NCI-H2081 treated with DMSO at 0.1 percent for 48 hours (cell line): Measurements from ENCODE around the gene FBXL2.

Source experiments
- DNase-seq: peaks from one replicate; lab custom pipeline; 2025; lab: John Stamatoyannopoulos, UW

The FBXL2 gene

GRCh38 chr3:33277193-33277882 lies at the start of gene FBXL2:
Gene FBXL2 (plus strand): TSS chr3:33277442. CDS start chr3:33277513, 71 bp downstream.
- no peak for DNase-seq

GRCh38 chr3:33229066-33229465 lies 48.2 kb upstream of the FBXL2 start:
- no peak for DNase-seq

- DNase-seq, result no peak
Measured at GRCh38 chr3:33229947-33230346, 47.3 kb upstream of the FBXL2 start.

DNA sequence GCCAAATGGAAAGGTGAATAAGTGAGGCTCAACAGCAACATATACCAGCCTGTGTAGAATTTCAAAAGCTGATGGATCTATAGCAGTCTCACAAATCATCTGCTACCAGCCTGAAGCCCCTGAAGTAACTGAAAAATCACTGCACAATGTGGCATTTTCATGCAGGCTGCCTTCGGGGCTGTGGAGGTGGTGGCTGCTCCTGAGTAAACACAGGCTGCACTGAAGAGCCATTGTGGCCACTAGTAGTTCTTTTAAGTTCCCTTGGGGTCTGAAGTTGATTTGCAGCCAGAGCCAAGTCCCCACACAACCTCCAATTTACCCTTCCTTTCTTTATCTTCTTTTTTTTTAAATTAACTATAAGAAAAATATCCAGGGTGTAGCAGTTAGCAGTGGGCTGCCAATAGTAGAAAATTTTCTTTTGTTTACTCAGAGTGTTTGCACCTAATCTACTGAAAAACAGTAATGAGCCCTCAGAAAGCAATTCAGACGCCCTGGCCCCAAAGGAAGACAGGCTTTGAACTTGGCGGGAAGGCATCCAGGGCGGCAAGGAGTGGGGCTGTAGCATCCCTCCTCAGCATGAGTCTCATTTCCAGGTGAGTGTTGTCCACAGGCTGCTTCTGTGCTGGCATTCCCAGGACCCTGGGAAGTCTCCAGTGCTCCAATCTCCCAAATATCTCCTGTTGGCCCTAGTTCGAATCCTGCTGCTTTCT lies 45.3 kb upstream of the FBXL2 start:
- no peak for DNase-seq

DNA sequence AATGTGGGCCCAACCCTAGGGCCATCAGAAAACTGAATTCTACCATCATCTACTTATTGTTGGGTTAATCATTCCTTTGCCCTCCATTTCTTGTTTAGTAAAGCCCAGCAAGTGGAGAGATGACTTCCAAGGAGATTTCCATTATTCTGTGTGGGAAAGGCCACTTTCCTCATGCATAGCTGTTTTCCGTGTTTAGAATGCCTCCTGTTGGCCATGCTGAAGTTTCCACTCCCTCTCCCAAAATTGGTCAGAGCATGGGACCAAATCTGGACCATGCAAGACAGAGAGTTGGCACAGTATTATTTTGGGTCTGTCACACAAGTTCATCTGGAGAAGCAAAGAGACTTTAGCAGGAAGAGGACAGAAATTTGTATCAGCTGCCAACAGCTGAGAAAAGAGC lies 43.4 kb upstream of the FBXL2 start:
- DNase-seq, result no peak

DNA sequence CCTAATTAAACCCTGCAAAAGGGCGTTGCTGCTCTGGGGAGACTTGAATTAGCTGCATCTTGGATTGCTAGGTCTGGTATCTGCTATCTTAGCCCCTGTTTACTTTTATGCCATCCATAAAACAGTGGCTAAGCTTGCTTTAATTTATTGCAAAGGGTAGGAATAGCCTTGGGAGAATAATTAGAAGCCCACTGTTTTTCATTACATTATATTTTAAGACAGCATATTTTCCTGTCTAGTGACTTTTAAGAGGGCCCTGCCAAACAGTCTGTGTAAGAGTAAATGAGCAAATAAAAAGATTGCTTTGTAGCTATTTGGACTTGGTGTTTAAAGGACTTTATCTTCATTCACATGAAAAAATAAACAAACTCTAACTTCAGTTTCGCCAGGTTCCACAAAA lies 41.2 kb upstream of the FBXL2 start:
- DNase-seq, result no peak

DNA sequence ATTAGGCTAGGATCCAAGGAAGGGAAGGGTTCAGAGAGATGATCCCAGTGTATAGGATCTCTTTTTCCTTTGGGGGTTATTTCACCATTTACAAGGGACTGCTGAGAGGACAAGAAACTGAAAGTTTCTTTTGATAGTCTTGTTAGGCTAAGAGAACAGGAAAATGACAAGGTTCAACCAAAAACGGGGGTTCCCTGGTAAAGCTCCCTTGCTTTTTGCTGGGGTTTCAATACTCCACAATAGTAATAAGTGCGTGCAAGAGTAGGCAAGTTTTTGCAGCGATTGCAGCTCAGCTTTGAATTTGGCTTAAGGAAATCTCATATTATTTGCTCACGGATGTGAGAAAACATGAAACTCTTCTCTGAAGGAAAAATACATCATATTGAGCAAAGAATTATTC lies 39.8 kb upstream of the FBXL2 start:
- DNase-seq, result no peak

DNA sequence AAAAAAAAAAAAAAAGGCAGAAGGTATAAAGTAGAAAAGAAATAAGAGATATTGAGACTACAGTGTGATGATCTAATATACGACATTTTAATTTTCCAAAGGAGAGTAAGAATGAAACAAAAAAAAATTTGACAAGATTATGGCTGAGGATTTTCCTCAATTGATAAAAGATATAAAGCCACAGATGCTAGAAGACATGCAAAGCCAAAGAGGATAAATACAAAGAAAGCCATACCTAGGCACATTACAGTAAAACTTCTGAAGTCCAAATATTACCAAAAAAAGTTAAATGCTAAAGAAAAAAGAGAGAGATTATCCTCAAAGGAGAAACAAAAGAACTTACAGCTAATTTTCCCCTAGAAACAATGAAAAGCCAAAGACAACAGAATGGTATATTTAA lies 38.3 kb upstream of the FBXL2 start:
- DNase-seq, result no peak

DNA sequence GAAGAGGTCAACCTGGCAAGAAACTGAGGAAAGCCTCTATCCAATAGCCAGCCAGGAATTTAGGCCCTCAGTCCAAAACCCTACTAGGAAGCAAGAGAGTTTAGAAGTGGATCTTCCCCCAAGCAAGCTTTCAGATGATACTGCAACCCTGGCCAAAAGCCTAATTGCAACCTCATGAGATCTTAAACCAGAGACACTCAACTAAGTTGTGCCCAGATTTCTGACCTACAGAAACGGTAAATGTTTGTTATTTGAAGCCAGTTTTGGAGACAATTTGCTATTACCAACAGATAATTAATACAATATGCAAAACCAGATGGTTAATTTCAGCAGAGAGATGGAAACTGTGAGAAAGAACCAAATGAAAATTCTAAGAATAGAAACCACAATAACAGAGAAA lies 37.0 kb upstream of the FBXL2 start:
- DNase-seq, result no peak

DNA sequence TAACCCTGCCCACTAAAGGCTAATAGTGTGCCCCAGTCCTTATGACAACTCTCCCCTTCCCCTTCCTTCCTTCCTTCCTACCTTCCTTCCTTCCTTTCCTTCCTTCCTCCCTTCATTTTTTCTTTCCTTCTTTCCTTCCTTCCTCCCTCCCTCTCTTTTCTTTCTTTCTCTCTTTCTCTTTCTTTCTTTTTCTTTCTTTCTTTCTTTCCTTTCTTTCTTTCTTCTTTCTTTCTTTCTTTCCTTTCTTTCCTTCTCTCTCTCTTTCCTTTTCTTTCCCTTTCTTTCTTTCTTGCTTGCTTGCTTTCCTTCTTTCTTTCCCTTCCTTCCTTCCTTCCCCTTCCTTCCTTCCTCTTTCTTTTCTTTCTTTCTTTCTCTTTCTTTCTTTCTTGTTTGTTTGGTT lies 30.5 kb upstream of the FBXL2 start:
- no peak for DNase-seq

DNA sequence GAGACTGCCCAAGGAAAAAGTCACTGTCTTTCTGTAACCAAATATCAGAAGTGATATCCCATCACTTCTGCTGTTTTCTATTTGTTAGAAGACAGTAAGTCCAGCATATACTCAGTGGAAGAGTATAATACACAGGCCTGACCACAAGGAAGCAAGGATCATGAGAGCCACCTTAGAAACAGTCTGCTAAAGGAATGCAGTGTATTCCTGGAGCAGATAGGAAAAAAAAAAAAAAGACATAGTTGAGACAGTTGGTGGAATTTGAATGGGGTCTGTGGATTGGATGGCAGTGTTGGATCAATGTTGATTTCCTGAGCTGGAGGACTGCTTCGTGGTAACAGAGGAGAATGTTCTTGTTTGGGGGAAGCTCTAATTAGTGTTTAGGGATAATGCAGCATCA lies 26.5 kb upstream of the FBXL2 start:
- DNase-seq, result no peak

DNA sequence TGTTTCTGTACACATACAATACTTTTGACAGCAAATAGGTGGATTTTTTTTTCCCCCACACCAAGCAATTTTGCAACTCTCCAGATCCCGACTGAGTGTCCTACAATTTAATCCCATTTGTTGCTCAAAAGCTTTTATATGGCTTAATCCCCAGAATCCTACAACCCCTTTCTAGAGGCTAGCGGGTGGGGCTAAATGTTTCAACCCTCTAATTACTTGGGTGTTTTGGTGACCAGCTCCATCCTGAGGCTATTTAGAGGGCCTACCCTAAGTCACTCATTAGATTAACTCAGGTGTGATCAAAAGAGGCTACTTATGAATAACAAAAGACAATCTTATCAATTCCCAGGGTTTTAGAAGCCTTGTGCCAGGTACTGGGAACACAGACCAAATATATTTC lies 21.0 kb upstream of the FBXL2 start:
- no peak for DNase-seq

DNA sequence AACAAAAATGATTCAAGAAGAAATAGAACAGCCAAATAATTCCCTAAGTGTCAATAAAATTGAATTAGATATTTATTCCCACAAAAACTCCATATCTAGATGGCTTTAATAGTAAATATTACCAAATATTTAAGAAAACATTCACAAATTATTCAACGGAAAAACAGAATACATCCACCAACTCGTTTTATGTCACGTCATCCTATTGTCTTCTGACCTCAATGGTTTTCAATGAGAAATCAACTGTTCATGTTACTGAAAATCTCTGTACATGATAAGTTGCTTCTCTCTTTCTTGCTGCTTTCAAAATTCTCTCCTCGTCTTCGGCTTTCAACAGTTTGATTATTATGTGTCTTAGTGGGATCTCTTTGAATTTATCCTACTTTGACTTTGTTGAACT lies 17.1 kb upstream of the FBXL2 start:
- no peak for DNase-seq

DNA sequence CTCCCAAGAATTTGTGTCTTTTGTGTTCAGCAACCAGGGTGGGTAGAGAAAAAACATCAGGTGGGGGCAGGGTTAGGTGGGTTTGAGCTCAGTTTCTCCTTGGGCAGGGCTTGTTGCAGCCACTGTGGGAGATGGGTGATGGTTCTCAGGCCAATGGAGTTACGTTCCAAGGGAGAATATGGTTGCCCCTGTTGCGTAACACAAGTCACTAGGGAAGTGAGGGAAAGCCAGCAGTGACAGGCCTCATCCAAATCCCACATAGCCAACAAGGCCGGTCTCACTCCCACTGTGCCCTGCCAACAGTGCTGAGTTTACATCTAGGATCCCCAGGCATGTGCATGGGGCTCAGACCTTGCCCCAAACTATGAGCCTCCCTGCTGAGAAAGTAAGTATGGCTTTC lies 7.9 kb upstream of the FBXL2 start:
- DNase-seq, result no peak

GRCh38 chr3:33271324-33271723 lies 5.9 kb upstream of the FBXL2 start:
- DNase-seq, result no peak

GRCh38 chr3:33273628-33274027 lies 3.6 kb upstream of the FBXL2 start:
- no peak for DNase-seq

GRCh38 chr3:33278163-33278562 lies 921 bp downstream of the FBXL2 start:
- DNase-seq, result no peak

DNA sequence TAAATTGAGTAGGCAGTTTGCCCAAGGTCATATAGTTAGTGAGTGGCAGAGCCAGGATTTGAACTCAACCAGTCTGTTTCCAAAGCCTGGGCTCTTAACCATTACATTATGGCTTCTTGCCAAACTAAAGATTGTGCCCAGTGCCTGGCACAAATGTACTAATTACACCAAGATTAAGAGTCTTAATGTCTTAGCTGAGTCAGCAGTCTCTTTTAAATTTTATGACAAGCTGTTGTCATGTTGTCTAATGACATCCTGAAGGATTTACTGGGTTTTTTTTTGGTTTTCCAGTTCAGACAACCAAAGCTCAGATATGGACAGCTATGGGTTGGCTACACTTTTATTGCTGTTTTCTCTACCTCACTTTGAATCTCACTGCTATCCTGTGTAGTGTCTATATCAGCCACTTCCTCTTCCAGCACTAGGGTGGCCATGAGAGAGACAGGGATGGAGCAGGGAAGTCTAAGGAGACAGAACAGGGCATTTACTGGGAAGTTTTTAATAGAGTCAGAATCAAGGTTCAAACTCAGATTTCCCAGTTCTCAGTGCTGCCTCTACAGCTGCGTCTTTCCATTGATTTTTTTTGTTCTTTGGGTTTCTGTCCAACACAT lies 10.5 kb downstream of the FBXL2 start:
- no peak for DNase-seq

DNA sequence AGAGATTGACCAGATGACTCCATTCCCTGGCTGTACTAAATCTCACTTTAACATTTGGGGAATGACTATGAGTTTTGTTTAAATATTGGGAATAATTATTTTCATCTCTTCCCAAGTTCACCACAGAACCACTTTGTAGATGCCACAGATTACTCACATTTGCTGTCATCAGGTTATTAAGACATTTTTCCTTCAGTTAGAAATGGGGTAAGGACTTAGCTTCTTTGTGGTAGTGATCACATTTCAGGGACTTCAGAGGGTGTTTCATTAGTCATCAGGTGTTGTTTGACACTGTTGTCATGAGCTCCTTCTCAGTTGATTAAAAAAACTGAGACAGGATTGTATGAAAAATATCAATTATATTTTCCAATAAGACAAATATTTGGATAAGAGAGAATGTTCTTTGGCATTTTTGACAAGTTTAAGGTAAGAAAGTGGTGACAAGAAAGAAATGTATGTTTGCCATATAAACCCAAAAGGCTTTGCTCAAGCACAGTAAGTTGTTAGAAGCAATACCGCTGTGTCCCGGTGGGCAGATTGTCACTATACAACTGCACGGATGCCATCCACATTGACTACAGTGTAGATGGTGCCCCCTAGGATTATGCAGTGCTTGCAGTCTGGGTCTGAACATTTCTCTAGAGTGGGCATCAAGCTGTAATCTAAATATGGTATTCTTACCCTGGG lies 22.3 kb downstream of the FBXL2 start:
- no peak for DNase-seq

DNA sequence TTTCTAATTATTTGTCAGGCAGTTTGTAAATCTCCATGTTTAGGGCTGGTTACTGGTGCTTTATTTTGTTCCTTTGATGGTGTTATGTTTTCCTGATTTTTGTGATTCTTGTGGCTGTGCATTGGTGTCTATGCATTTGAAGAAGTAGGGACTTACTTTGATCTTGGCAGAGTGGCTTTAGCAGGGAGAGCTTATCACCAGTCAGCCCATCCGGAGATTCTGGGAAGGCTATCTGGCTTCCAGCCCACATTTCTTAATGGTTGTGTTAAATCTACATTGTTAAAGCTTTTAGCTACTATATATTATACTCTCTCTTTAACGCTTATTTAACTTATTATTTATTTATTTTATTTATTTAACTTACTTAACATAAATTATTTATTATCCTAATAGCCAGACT lies 35.1 kb downstream of the FBXL2 start:
- no peak for DNase-seq

GRCh38 chr3:33313331-33313730 lies 36.1 kb downstream of the FBXL2 start:
- DNase-seq, result no peak

DNA sequence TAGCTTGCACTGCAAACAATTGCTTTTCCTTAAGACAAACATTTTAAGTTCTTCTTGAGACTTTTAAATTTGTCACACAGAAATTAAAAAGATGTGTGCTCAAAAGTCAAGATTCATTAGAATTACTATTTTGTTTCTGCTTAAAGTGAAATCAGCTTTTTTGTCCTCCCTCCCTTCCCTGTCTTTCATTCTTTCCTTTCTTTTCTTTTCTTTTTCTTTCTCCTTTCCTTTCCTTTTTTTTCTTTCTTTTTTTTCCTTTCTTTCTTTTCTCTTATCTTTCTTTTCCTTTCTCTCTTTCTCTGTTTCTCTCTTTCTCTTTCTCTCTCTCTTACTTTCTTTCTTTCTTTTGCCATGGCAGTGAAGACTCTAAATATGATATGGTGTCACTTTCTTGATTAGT lies 37.8 kb downstream of the FBXL2 start:
- no peak for DNase-seq

- DNase-seq, result no peak
Measured at GRCh38 chr3:33315826-33316225, 38.6 kb downstream of the FBXL2 start.
